Gastrocnemius medialis (tissue), 4 donors: ENCODE results near the gene LYZL1. TPM values are rescaled to one million over a fixed set of nuclear protein-coding genes. Genes with fewer than 3 reads are reported as not detected.
"Not testable (repeated sequence)": the region's sequence is repeated elsewhere in the genome, so short reads cannot be mapped to it uniquely, and the experiment has no call there.

Source experiments
- ATAC-seq, 2 donors: fragments of 150-250 bp; one replicate each; pipeline ENCODE4 v1.9.1; 2016
- DNase-seq, 2 donors: peaks; one replicate each; pipeline ENCODE4 v3.0.0-alpha.2; 2019
- H3K27ac ChIP-seq, 4 donors: fragments of 200-600 bp; sonication (generic); 1 replicate in 1 of 4; 2 replicates in 3 of 4; pipeline ENCODE4 v1.5.1; 2016 to 2018; ENCODE audit warnings: mild to moderate bottlenecking in 2 of 4, moderate library complexity in 1 of 4
- H3K27me3 ChIP-seq, 3 donors: fragments of 200-600 bp; sonication (generic) in 2 of 3; 1 replicate in 1 of 3; 2 replicates in 2 of 3; pipeline versions ENCODE4 v1.5.1 to v1.6.0; 2016 to 2019; ENCODE audit warnings: mild to moderate bottlenecking in 1 of 3, moderate library complexity in 1 of 3
- H3K36me3 ChIP-seq, 2 donors: fragments of 200-600 bp; sonication (generic) in 1 of 2; one replicate each; pipeline ENCODE4 v1.5.1; 2017 to 2018
- H3K4me1 ChIP-seq, 2 donors: fragments of 200-600 bp; sonication (generic) in 1 of 2; one replicate each; pipeline ENCODE4 v1.5.1; 2016 to 2017; ENCODE audit warnings: mild to moderate bottlenecking in 2 of 2
- H3K4me3 ChIP-seq, 4 donors: fragments of 200-600 bp; sonication (generic) in 3 of 4; 1 replicate in 1 of 4; 2 replicates in 3 of 4; pipeline ENCODE4 v1.5.1; 2016 to 2019; ENCODE audit warnings: mild to moderate bottlenecking in 2 of 4
- H3K9me3 ChIP-seq, 3 donors: fragments of 200-600 bp; sonication (generic) in 2 of 3; 1 replicate in 1 of 3; 2 replicates in 2 of 3; pipeline ENCODE4 v1.5.1; 2016 to 2019
- POLR2A ChIP-seq, 2 donors: fragments of 450-650 bp; IDR thresholded peaks; one replicate each; pipeline ENCODE4 v1.6.1; 2017; ENCODE audit warnings: antibody characterized with exemption in 2 of 2, mild to moderate bottlenecking in 2 of 2, moderate library complexity in 2 of 2
- in situ Hi-C, 4 donors: fragments of 200-750 bp; cut with MboI; loops; one replicate each; pipeline versions ENCODE4 v1.15.0 to v1.8.0; 2017; ENCODE audit warnings: low sequenced_read_pairs in 4 of 4
- intact Hi-C: fragments of 100-400 bp; cut with DNase I; formaldehyde crosslinking; loops from one replicate; pipeline ENCODE4 v1.15.1; 2023; ENCODE audit warnings: low total_unique reads
- total RNA-seq, 4 donors: library from RNA; depleted of rRNA; stranded (reverse); fragments of >200 nt; gene quantifications; one replicate each; pipeline versions ENCODE4 v1.1.0 to v1.2.3, GENCODE V29; 2016
- TF ChIP-seq, protein P1 (sequence below), 5 experiments: fragments of 450-650 bp in 3 of 5; fragments of 200-600 bp in 2 of 5; sonication (generic) in 2 of 5; IDR thresholded peaks in 4 of 5; conservative IDR thresholded peaks in 1 of 5; 1 replicate in 4 of 5; 2 replicates in 1 of 5; pipeline ENCODE4 v1.5.1; 2016 to 2019; ENCODE audit warnings: antibody characterized with exemption in 5 of 5, mild to moderate bottlenecking in 3 of 5, moderate library complexity in 3 of 5

LYZL1 gene
- total RNA-seq, 4 donors from 2014 or later, result not detected

DNA sequence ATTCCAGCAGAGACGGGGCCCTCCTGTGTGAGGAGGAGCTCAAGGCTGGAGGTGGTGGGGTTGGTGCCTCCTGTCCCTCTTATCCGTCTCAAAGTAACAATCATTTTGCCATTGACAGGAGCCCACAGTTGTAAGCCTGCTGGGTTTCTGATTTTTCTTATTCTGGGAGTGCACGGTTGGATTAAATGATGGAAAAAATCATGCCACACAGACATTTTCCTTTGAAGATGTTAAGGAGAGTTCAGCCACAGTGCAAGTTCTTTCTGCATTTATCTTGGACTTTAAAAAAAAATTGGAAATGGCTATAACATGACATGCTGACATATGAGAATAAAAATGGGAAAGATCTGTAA lies 8.4 kb upstream of the LYZL1 start:
- no peaks in the 10 kb centered on the region for H3K27me3 ChIP-seq
- in situ Hi-C loops, result no loop called here
- H3K27ac ChIP-seq, result no peak overlapping the region
- H3K4me3 ChIP-seq, result no peak overlapping the region
- no peaks in the 10 kb centered on the region for H3K9me3 ChIP-seq
- H3K36me3 ChIP-seq, result no peaks in the 10 kb centered on the region
- no peak for DNase-seq
- intact Hi-C loops, result no loop called here
- TF ChIP-seq, protein P1, sequence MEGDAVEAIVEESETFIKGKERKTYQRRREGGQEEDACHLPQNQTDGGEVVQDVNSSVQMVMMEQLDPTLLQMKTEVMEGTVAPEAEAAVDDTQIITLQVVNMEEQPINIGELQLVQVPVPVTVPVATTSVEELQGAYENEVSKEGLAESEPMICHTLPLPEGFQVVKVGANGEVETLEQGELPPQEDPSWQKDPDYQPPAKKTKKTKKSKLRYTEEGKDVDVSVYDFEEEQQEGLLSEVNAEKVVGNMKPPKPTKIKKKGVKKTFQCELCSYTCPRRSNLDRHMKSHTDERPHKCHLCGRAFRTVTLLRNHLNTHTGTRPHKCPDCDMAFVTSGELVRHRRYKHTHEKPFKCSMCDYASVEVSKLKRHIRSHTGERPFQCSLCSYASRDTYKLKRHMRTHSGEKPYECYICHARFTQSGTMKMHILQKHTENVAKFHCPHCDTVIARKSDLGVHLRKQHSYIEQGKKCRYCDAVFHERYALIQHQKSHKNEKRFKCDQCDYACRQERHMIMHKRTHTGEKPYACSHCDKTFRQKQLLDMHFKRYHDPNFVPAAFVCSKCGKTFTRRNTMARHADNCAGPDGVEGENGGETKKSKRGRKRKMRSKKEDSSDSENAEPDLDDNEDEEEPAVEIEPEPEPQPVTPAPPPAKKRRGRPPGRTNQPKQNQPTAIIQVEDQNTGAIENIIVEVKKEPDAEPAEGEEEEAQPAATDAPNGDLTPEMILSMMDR (IDR thresholded peaks at IDR 0.05 in 4 of 5, conservative IDR thresholded peaks at IDR 0.05 in 1 of 5), result no peak
- TF ChIP-seq POLR2A (IDR thresholded peaks at IDR 0.05), result no peak
- no peaks in the 10 kb centered on the region for H3K4me1 ChIP-seq
- ATAC-seq, result no peak

DNA sequence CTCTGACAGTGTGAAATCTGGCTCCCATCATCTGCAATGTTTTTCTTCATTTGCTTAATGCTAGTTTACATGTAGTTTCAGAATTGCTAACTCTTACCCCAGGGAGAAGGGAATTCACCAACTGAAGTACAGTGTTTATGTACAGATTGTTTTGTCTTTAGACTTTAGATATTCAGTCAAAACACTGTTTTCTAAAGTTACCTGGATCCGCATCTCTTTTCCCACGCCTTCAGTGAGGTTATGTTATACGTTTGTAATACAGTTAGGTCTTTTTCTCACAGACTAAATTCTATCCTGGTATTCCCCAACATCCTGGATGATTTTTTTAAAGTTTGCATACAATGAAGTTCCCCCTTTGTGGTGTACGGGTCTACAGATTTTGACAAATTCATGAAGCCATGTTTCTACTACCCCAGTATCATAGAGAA lies 3.2 kb upstream of the LYZL1 start:
- ATAC-seq, result no peak
- DNase-seq, result no peak
- TF ChIP-seq, protein P1 (IDR thresholded peaks at IDR 0.05 in 4 of 5, conservative IDR thresholded peaks at IDR 0.05 in 1 of 5), result no peak
- no peak overlapping the region for H3K27ac ChIP-seq
- intact Hi-C loops, result no loop called here
- H3K4me3 ChIP-seq, result no peak overlapping the region
- no peaks in the 10 kb centered on the region for H3K4me1 ChIP-seq
- in situ Hi-C loops, result no loop called here
- H3K9me3 ChIP-seq, result no peaks in the 10 kb centered on the region
- H3K27me3 ChIP-seq, result peaks cover 0 to 3% (median 0%) of the 10 kb centered on the region in 3 donors
- H3K36me3 ChIP-seq, result no peaks in the 10 kb centered on the region

DNA sequence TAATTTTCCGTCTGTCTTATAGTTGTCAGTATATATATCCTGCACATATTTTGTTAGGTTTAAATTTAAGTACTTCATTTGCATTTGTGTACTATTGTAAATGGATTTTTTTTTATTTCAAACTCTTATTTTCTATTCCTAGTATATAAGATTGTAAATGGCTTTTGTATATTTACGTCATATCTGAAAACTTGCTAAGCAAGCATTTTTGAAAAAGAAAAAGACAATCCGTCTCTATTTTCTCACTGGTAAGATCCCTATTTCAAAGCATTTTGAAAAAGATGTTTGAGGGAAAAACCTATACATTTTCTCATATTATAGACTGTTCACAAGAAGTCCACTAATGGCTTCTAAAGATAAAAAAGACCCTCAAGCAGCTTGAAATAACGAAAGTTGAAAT lies 1.2 kb upstream of the LYZL1 start:
- no peaks in the 10 kb centered on the region for H3K36me3 ChIP-seq
- in situ Hi-C loops, result no loop called here
- H3K4me1 ChIP-seq, result no peaks in the 10 kb centered on the region
- intact Hi-C loops, result no loop called here
- no peaks in the 10 kb centered on the region for H3K9me3 ChIP-seq
- ATAC-seq (no peak), DNase-seq (no peak)
- H3K27ac ChIP-seq, result no peak overlapping the region
- TF ChIP-seq POLR2A (IDR thresholded peaks at IDR 0.05), result no peak
- TF ChIP-seq, protein P1 (IDR thresholded peaks at IDR 0.05 in 4 of 5, conservative IDR thresholded peaks at IDR 0.05 in 1 of 5), result no peak
- H3K27me3 ChIP-seq, result peaks cover 0 to 3% (median 0%) of the 10 kb centered on the region in 3 donors
- no peak overlapping the region for H3K4me3 ChIP-seq

DNA sequence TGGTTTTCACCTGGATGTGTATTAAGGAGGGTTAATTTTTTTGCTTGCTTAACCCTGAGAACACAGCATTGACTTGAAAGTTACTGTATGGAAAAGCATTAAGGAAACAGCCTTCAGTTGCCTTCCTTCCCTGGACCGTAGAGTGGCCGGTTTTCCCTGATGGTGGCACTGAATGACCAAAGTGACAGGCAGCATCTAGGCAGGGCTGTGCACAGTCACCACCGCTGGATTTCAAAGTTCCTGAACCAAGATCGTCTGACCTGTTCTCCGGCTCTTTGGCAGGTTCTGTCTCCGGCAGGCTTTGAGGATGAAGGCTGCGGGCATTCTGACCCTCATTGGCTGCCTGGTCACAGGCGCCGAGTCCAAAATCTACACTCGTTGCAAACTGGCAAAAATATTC lies 2.7 kb downstream of the LYZL1 start:
- intact Hi-C loops, H3K4me1 ChIP-seq, H3K27ac ChIP-seq, H3K9me3 ChIP-seq, H3K27me3 ChIP-seq, H3K4me3 ChIP-seq, DNase-seq, H3K36me3 ChIP-seq, ATAC-seq, in situ Hi-C loops: not testable (repeated sequence)

DNA sequence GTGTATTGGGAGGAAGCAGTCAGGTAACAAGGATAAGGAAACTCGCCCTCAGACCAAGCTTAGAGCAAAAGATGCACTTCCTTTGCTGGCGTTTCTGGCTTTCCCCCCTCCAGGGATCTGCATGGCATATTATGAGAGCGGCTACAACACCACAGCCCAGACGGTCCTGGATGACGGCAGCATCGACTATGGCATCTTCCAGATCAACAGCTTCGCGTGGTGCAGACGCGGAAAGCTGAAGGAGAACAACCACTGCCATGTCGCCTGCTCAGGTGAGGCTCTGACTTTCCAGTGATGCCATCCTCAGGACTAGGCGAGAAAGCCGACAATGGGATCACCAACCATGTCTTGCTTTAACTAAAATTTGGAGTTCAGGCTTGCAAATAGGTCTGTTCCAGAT lies 3.5 kb downstream of the LYZL1 start:
- intact Hi-C loops, H3K27me3 ChIP-seq, H3K27ac ChIP-seq, H3K4me1 ChIP-seq, in situ Hi-C loops, H3K9me3 ChIP-seq, ATAC-seq, H3K4me3 ChIP-seq, DNase-seq, H3K36me3 ChIP-seq: not testable (repeated sequence)

DNA sequence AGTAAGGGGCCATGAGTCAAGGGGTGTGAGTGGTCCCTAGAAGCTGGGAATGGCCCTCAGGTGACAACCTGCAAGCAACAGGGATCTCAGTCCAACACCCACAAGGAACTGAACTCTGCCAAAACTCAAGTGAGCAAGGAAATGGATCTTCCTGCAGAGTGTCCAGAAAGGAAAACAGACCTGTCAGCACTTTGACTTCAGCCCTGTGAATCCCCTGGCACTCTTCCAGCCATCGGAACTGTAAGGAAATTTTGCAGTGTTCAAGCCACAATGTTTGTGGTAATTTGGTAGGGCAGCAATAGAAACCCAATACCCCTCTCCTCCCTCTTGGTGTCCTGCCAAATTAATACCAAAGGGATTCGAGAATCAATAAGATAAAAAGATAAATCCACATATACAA lies 6.9 kb downstream of the LYZL1 start:
- Histone ChIP-seq H3K4me1 (no peaks in the 10 kb centered on the region), H3K27me3 (no peaks in the 10 kb centered on the region), H3K27ac (no peak overlapping the region), H3K36me3 (no peaks in the 10 kb centered on the region), H3K4me3 (no peak overlapping the region), H3K9me3 (no peaks in the 10 kb centered on the region)
- intact Hi-C loops, result no loop called here
- DNase-seq (no peak), ATAC-seq (no peak)
- TF ChIP-seq POLR2A (IDR thresholded peaks at IDR 0.05), result no peak
- TF ChIP-seq, protein P1 (IDR thresholded peaks at IDR 0.05 in 4 of 5, conservative IDR thresholded peaks at IDR 0.05 in 1 of 5), result no peak
- in situ Hi-C loops, result no loop called here
